ENCODE measurements around the gene PHACTR3.

DNA sequence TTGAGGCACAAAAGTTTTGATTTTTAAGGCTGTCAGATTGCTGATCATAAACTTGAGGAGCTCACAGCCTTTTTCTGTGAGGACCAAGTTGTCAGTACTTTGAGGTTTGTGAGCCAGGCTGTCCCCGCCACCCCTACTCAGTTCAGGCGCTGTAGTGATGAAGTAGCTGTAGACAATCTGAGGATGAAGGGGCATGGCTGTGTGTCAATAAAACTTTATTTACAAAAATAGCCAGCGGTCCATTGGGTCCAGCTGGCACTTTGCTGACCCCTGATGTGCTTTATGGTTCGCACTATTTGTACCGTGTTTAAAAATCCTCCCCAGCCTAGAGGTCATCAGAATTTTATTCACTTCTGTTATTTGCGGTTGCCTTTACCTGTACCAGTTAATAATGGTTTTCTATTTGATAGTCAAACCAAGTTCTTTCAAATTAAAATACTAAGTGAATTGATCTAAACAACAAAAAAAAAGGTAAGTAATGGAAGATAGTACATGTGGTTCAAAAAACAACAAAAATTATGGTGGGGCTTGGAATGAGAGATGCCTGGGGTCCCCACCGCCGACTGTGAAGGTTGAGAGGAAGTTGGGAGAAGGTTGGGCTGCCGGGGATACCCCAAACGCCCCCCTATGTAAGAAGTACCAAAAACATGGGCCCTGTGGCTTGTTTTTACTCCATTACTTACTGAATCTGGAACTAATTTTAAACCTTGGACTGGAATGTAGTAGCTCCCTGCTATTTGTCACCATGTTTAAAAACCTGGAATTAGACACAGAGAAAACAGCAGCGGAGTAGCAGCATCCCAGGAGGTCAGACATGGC lies 205.5 kb downstream of the PHACTR3 start:
- TF ChIP-seq POLR2A (IDR thresholded peaks at IDR 0.05; ENCODE audit: low read length): no peak
- TF ChIP-seq, protein P1, sequence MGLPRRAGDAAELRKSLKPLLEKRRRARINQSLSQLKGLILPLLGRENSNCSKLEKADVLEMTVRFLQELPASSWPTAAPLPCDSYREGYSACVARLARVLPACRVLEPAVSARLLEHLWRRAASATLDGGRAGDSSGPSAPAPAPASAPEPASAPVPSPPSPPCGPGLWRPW (IDR thresholded peaks at IDR 0.05): no peak
- no peak for TF ChIP-seq PHF8 (IDR thresholded peaks at IDR 0.05; ENCODE audit: borderline replicate concordance, low read depth)
- no peak for TF ChIP-seq POLR2AphosphoS2 (conservative IDR thresholded peaks at IDR 0.05; ENCODE audit: low read length)
- no peak for TF ChIP-seq EP300 (IDR thresholded peaks at IDR 0.05)
- no peak for TF ChIP-seq HDAC2 (IDR thresholded peaks at IDR 0.05)
- TF ChIP-seq, protein P2, sequence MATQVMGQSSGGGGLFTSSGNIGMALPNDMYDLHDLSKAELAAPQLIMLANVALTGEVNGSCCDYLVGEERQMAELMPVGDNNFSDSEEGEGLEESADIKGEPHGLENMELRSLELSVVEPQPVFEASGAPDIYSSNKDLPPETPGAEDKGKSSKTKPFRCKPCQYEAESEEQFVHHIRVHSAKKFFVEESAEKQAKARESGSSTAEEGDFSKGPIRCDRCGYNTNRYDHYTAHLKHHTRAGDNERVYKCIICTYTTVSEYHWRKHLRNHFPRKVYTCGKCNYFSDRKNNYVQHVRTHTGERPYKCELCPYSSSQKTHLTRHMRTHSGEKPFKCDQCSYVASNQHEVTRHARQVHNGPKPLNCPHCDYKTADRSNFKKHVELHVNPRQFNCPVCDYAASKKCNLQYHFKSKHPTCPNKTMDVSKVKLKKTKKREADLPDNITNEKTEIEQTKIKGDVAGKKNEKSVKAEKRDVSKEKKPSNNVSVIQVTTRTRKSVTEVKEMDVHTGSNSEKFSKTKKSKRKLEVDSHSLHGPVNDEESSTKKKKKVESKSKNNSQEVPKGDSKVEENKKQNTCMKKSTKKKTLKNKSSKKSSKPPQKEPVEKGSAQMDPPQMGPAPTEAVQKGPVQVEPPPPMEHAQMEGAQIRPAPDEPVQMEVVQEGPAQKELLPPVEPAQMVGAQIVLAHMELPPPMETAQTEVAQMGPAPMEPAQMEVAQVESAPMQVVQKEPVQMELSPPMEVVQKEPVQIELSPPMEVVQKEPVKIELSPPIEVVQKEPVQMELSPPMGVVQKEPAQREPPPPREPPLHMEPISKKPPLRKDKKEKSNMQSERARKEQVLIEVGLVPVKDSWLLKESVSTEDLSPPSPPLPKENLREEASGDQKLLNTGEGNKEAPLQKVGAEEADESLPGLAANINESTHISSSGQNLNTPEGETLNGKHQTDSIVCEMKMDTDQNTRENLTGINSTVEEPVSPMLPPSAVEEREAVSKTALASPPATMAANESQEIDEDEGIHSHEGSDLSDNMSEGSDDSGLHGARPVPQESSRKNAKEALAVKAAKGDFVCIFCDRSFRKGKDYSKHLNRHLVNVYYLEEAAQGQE (IDR thresholded peaks at IDR 0.05): no peak
- no peak for TF ChIP-seq CEBPB (IDR thresholded peaks at IDR 0.05)
- TF ChIP-seq KDM5A (IDR thresholded peaks at IDR 0.05): no peak
- TF ChIP-seq, protein P3, sequence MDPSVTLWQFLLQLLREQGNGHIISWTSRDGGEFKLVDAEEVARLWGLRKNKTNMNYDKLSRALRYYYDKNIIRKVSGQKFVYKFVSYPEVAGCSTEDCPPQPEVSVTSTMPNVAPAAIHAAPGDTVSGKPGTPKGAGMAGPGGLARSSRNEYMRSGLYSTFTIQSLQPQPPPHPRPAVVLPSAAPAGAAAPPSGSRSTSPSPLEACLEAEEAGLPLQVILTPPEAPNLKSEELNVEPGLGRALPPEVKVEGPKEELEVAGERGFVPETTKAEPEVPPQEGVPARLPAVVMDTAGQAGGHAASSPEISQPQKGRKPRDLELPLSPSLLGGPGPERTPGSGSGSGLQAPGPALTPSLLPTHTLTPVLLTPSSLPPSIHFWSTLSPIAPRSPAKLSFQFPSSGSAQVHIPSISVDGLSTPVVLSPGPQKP (IDR thresholded peaks at IDR 0.05; ENCODE audit: low read depth, low read length): no peak
- TF ChIP-seq, protein P4, sequence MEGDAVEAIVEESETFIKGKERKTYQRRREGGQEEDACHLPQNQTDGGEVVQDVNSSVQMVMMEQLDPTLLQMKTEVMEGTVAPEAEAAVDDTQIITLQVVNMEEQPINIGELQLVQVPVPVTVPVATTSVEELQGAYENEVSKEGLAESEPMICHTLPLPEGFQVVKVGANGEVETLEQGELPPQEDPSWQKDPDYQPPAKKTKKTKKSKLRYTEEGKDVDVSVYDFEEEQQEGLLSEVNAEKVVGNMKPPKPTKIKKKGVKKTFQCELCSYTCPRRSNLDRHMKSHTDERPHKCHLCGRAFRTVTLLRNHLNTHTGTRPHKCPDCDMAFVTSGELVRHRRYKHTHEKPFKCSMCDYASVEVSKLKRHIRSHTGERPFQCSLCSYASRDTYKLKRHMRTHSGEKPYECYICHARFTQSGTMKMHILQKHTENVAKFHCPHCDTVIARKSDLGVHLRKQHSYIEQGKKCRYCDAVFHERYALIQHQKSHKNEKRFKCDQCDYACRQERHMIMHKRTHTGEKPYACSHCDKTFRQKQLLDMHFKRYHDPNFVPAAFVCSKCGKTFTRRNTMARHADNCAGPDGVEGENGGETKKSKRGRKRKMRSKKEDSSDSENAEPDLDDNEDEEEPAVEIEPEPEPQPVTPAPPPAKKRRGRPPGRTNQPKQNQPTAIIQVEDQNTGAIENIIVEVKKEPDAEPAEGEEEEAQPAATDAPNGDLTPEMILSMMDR (IDR thresholded peaks at IDR 0.05): no peak
- TF ChIP-seq FOSL2 (IDR thresholded peaks at IDR 0.05): no peak
- no peak for TF ChIP-seq FOSL2 (CRISPR knock-in tag; IDR thresholded peaks at IDR 0.05)
- TF ChIP-seq CHD4 (IDR thresholded peaks at IDR 0.05; ENCODE audit: borderline replicate concordance): no peak

All from A549 (cell line).